Stimulated activated CD4-positive, alpha-beta T cell treated with anti-CD3 and anti-CD28 coated beads, Interleukin-2, amount 100 ng/mL, for 4 hours (primary cell): ENCODE measurements around the gene ERO1B.
"Not testable (repeated sequence)": the region's sequence is repeated elsewhere in the genome, so short reads cannot be mapped to it uniquely, and the experiment has no call there.

Experiments
- DNase-seq: peaks from one replicate; pipeline ENCODE4 v3.0.0-alpha.2; 2020; ENCODE audit warnings: low read depth

ERO1B gene

GRCh38 chr1:236281654-236282424 lies at the start of gene ERO1B:
TSS of gene ERO1B (minus strand) at chr1:236281958. CDS start at chr1:236281783, 175 bp downstream.
- peak; percentile 96 for DNase-seq

- DNase-seq = not testable (repeated sequence)
Observed at GRCh38 chr1:236331412-236331811, 49.7 kb upstream of the ERO1B start.

GRCh38 chr1:236326432-236326831 lies 44.7 kb upstream of the ERO1B start:
- DNase-seq = no peak

GRCh38 chr1:236325567-236325966 lies 43.8 kb upstream of the ERO1B start:
- DNase-seq = no peak

GRCh38 chr1:236323819-236324411 lies 42.2 kb upstream of the ERO1B start:
- DNase-seq = no peak

- DNase-seq = no peak
Observed at GRCh38 chr1:236322566-236323409, 41.0 kb upstream of the ERO1B start.

- no peak for DNase-seq
Observed at GRCh38 chr1:236321101-236321500, 39.3 kb upstream of the ERO1B start.

GRCh38 chr1:236320671-236321070 lies 38.9 kb upstream of the ERO1B start:
- DNase-seq = no peak

GRCh38 chr1:236320214-236320613 lies 38.5 kb upstream of the ERO1B start:
- no peak for DNase-seq

- no peak for DNase-seq
Observed at GRCh38 chr1:236316437-236316836, 34.7 kb upstream of the ERO1B start.

GRCh38 chr1:236315518-236315917 lies 33.8 kb upstream of the ERO1B start:
- no peak for DNase-seq

GRCh38 chr1:236315092-236315491 lies 33.3 kb upstream of the ERO1B start:
- DNase-seq = no peak

- not testable (repeated sequence) for DNase-seq
Observed at GRCh38 chr1:236314050-236314449, 32.3 kb upstream of the ERO1B start.

GRCh38 chr1:236313427-236313826 lies 31.7 kb upstream of the ERO1B start:
- DNase-seq = no peak

- DNase-seq = no peak
Observed at GRCh38 chr1:236311040-236311439, 29.3 kb upstream of the ERO1B start.

- DNase-seq = no peak
Observed at GRCh38 chr1:236308827-236309226, 27.1 kb upstream of the ERO1B start.

- DNase-seq = no peak
Observed at GRCh38 chr1:236307435-236307834, 25.7 kb upstream of the ERO1B start.

- DNase-seq = no peak
Observed at GRCh38 chr1:236304682-236305081, 22.9 kb upstream of the ERO1B start.

- no peak for DNase-seq
Observed at GRCh38 chr1:236303675-236304074, 21.9 kb upstream of the ERO1B start.

- DNase-seq = no peak
Observed at GRCh38 chr1:236302941-236303340, 21.2 kb upstream of the ERO1B start.

- DNase-seq = no peak
Observed at GRCh38 chr1:236301958-236302335, 20.2 kb upstream of the ERO1B start.

- no peak for DNase-seq
Observed at GRCh38 chr1:236301080-236301957, 19.6 kb upstream of the ERO1B start.
